ENCODE measurements around the gene NT5E. TPM values are rescaled to one million over a fixed set of nuclear protein-coding genes. Genes with fewer than 3 reads are reported as not detected.

NT5E gene
- total RNA-seq = 10 to 100 TPM; 29.6 to 83.9 TPM

DNA sequence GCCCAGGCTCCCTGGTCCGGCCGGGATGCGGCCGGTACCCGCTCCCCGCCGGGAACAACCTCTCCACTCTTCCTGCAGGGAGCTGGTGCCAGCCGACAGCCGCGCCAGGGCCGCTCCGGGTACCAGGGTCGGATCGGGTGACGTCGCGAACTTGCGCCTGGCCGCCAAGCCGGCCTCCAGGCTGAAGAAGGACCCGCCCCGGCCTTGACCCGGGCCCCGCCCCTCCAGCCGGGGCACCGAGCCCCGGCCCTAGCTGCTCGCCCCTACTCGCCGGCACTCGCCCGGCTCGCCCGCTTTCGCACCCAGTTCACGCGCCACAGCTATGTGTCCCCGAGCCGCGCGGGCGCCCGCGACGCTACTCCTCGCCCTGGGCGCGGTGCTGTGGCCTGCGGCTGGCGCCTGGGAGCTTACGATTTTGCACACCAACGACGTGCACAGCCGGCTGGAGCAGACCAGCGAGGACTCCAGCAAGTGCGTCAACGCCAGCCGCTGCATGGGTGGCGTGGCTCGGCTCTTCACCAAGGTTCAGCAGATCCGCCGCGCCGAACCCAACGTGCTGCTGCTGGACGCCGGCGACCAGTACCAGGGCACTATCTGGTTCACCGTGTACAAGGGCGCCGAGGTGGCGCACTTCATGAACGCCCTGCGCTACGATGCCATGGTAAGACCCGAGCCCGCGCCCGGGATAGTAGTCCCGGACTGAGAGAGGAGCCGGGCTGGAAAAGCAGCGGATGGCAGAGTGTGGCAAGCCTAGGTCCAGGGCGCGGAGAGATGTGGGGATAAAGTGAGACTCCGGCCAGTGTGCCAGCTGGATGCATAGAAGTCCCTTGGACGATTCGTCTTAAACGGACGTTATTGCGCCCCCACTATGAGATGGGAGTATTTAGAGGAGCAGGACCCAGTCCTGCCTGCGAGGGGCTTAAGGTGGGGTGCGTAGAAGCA lies at the start of gene NT5E:
NT5E (plus strand) TSS at position 266 of the 942 bp plus-strand sequence; CDS start at position 323, 57 bp downstream.

Other genes with a start within 250 kb of the NT5E start
- 10 to 100 TPM; 73.0 to 87.6 TPM for gene SNX14, start 143.8 kb downstream of the NT5E start, total RNA-seq
- 10 to 100 TPM; 31.0 to 54.3 TPM for gene SYNCRIP, start 192.8 kb downstream of the NT5E start, total RNA-seq